ENCODE data around the gene GJB3. TPM values are rescaled to one million over a fixed set of nuclear protein-coding genes. Genes with fewer than 3 reads are reported as not detected.
A peak's percentile ranks its signal among the peaks of the same experiment; 100 is the strongest.

The GJB3 gene
- total and polyA plus RNA-seq, 7 experiments from 2014 or later = not detected

DNA sequence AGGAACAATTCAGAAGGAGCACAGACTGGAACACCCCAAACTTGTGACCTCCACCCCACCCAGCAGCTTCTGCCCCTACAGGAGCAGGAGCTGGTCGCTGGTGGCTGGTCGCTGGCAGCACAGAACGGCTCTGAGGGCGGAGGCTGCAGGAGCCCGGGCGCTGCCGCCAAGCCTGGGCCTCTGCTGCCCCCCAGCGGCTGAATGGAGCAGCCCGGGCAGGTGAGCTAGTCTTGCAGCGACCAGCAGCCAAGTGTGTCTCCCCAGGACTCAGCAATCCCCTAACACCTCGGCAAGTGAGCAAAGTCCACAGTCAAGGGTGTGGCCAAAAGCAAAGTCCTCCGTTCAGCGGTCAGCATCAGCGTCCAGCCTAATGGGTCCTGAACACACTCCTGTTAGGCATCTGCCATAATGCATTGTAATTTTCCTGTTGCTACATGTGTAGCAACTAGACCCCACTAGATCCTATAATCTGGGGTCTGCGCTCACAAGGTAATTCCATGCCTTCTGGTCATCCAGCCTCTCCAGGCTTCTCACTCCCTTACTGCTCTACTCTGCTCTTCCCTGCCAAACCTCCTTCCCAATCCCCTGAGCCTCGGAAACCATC lies 38.2 kb upstream of the GJB3 start:
- ATAC-seq = peak; percentile 80
- no peak overlapping the region for H3K4me3 Mint-ChIP-seq
- ChIA-PET CTCF (interaction anchor here (1.1 to 1.8 kb wide), 6 partner anchors 10 to 1112 kb away, joined by 3 to 11 read pairs (median 6); no protein-coding TSS in a partner anchor), POLR2A (no interaction called here)
- H3K36me3 ChIP-seq (ENCODE audit: control insufficient read depth in 2 of 3, insufficient read depth in 3 of 3, low read length in 3 of 3) = no peaks in the 10 kb centered on the region
- no peaks in the 10 kb centered on the region for H3K4me1 ChIP-seq (ENCODE audit: control insufficient read depth in 2 of 2, insufficient read depth in 2 of 2, low read length in 2 of 2)
- peaks cover 0 to 6% (median 0%) of the 10 kb centered on the region in 7 donors for H3K4me1 Mint-ChIP-seq
- intact Hi-C loops (cut with micrococcal nuclease) = loop anchor here (1.0 to 5.0 kb wide), 2 partner anchors 1109 to 1110 kb away; no protein-coding TSS in a partner anchor
- no peaks in the 10 kb centered on the region for H3K36me3 Mint-ChIP-seq
- H3K27ac ChIP-seq (ENCODE audit: low read depth, low read length) = no peak overlapping the region
- peaks cover 0 to 7% (median 0%) of the 10 kb centered on the region in 5 donors for H3K27me3 Mint-ChIP-seq
- DNase-seq = peak; percentile 35 to 87 (median 66)
- no peaks in the 10 kb centered on the region for H3K9me3 Mint-ChIP-seq
- no peaks in the 10 kb centered on the region for H3K27me3 ChIP-seq (ENCODE audit: control insufficient read depth in 2 of 2, insufficient read depth in 2 of 2, low read length in 2 of 2)
- no peak overlapping the region for H3K4me3 ChIP-seq (ENCODE audit: low read length)
- H3K9me3 ChIP-seq (ENCODE audit: control insufficient read depth in 2 of 3, low read length in 3 of 3) = no peaks in the 10 kb centered on the region
- H3K27ac Mint-ChIP-seq = no peak overlapping the region

DNA sequence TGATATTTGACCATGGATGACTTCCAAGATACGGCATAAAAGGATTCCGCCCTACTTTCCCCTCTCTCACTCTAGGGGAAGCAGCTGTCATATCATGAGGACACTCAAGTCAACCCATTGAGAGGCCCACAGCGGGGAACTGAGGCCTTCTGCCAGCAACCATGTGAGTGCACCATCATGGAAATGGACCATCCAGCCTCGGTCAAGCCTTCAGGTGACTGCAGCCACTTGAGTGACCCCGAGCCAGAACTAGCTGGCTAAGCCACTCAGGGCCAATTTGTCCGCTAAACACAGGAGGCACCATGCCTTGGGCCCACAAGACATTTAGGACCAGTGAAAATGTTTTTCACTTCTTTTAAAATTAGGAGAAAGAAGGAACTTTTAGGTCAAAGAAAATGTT lies 37.2 kb upstream of the GJB3 start:
- intact Hi-C loops (cut with micrococcal nuclease) = loop anchor here in 1 of 2 donors (5.0 kb wide), 1 partner anchor 1111 kb away; no protein-coding TSS in a partner anchor
- H3K27me3 ChIP-seq (ENCODE audit: control insufficient read depth in 2 of 2, insufficient read depth in 2 of 2, low read length in 2 of 2) = no peaks in the 10 kb centered on the region
- CTCF ChIA-PET = interaction anchor here (1.1 to 1.8 kb wide), 6 partner anchors 9 to 1111 kb away, joined by 3 to 11 read pairs (median 3); no protein-coding TSS in a partner anchor
- H3K4me3 ChIP-seq (ENCODE audit: low read length) = no peak overlapping the region
- H3K27ac ChIP-seq (ENCODE audit: low read depth, low read length) = no peak overlapping the region
- Mint-ChIP-seq H3K4me1 (peaks cover 0 to 6% (median 0%) of the 10 kb centered on the region in 7 donors), H3K36me3 (no peaks in the 10 kb centered on the region), H3K27me3 (peaks cover 0 to 9% (median 0%) of the 10 kb centered on the region in 5 donors), H3K9me3 (no peaks in the 10 kb centered on the region), H3K4me3 (no peak overlapping the region), H3K27ac (no peak overlapping the region)
- ATAC-seq (no peak), DNase-seq (no peak)
- no peaks in the 10 kb centered on the region for H3K36me3 ChIP-seq (ENCODE audit: control insufficient read depth in 2 of 3, insufficient read depth in 3 of 3, low read length in 3 of 3)
- no peaks in the 10 kb centered on the region for H3K9me3 ChIP-seq (ENCODE audit: control insufficient read depth in 2 of 3, low read length in 3 of 3)
- POLR2A ChIA-PET = no interaction called here
- H3K4me1 ChIP-seq (ENCODE audit: control insufficient read depth in 2 of 2, insufficient read depth in 2 of 2, low read length in 2 of 2) = no peaks in the 10 kb centered on the region

DNA sequence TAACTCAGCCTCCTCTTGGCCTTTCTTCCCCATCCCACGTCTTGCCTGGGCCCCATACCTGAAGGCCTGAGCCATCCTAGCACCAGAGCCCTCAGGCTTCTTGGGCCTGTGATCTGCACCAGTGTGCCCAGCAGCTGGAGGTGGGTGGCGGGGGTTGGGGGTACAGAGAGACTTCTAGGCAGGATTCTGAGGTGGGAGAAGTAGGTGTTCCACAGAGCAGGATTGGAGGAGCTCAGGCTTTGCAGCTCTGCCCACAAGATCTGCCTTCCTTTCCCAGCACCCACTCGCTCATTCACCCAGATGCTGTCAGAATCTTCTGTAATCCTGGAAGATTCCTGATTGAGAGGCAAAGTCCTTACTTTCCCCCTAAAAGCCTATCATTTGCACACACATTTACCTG lies 36.2 kb upstream of the GJB3 start:
- intact Hi-C loops (cut with micrococcal nuclease) = loop anchor here in 1 of 2 donors (5.0 kb wide), 1 partner anchor 1113 kb away; no protein-coding TSS in a partner anchor
- Histone ChIP-seq H3K27me3 (ENCODE audit: control insufficient read depth in 2 of 2, insufficient read depth in 2 of 2, low read length in 2 of 2) (no peaks in the 10 kb centered on the region), H3K9me3 (ENCODE audit: control insufficient read depth in 2 of 3, low read length in 3 of 3) (no peaks in the 10 kb centered on the region), H3K4me1 (ENCODE audit: control insufficient read depth in 2 of 2, insufficient read depth in 2 of 2, low read length in 2 of 2) (no peaks in the 10 kb centered on the region), H3K27ac (ENCODE audit: low read depth, low read length) (no peak overlapping the region), H3K36me3 (ENCODE audit: control insufficient read depth in 2 of 3, insufficient read depth in 3 of 3, low read length in 3 of 3) (no peaks in the 10 kb centered on the region), H3K4me3 (ENCODE audit: low read length) (no peak overlapping the region)
- H3K36me3 Mint-ChIP-seq = no peaks in the 10 kb centered on the region
- ChIA-PET CTCF (interaction anchor here (1.3 kb wide), 1 partner anchor 1112 kb away, joined by 3 read pairs; no protein-coding TSS in a partner anchor), POLR2A (no interaction called here)
- H3K4me1 Mint-ChIP-seq = peaks cover 0 to 6% (median 0%) of the 10 kb centered on the region in 7 donors
- H3K27me3 Mint-ChIP-seq = peaks cover 0 to 9% (median 0%) of the 10 kb centered on the region in 5 donors
- no peaks in the 10 kb centered on the region for H3K9me3 Mint-ChIP-seq
- ATAC-seq (no peak), DNase-seq (no peak)
- no peak overlapping the region for H3K4me3 Mint-ChIP-seq
- H3K27ac Mint-ChIP-seq = peak overlapping the region in 1 of 9 donors; percentile 23

GRCh38 chr1:34745666-34746065 lies 35.3 kb upstream of the GJB3 start:
- intact Hi-C loops (cut with micrococcal nuclease) = no loop called here
- CTCF ChIA-PET = no interaction called here
- H3K4me3 Mint-ChIP-seq = no peak overlapping the region

GRCh38 chr1:34746101-34746500 lies 34.9 kb upstream of the GJB3 start:
- no peak overlapping the region for H3K4me3 Mint-ChIP-seq

More at GRCh38 chr1:34745666-34746065, 35.3 kb upstream of the GJB3 start:
- H3K27me3 ChIP-seq (ENCODE audit: control insufficient read depth in 2 of 2, insufficient read depth in 2 of 2, low read length in 2 of 2) = no peaks in the 10 kb centered on the region
- POLR2A ChIA-PET = no interaction called here
- H3K9me3 ChIP-seq (ENCODE audit: control insufficient read depth in 2 of 3, low read length in 3 of 3) = no peaks in the 10 kb centered on the region
- no peak overlapping the region for H3K27ac Mint-ChIP-seq
- no peaks in the 10 kb centered on the region for H3K36me3 Mint-ChIP-seq
- no peaks in the 10 kb centered on the region for H3K4me1 ChIP-seq (ENCODE audit: control insufficient read depth in 2 of 2, insufficient read depth in 2 of 2, low read length in 2 of 2)
- H3K4me3 ChIP-seq (ENCODE audit: low read length) = no peak overlapping the region
- ATAC-seq = no peak
- no peak overlapping the region for H3K27ac ChIP-seq (ENCODE audit: low read depth, low read length)
- DNase-seq = no peak
- H3K4me1 Mint-ChIP-seq = peaks cover 0 to 6% (median 0%) of the 10 kb centered on the region in 7 donors
- H3K27me3 Mint-ChIP-seq = peaks cover 0 to 5% (median 0%) of the 10 kb centered on the region in 5 donors
- H3K36me3 ChIP-seq (ENCODE audit: control insufficient read depth in 2 of 3, insufficient read depth in 3 of 3, low read length in 3 of 3) = no peaks in the 10 kb centered on the region
- no peaks in the 10 kb centered on the region for H3K9me3 Mint-ChIP-seq

GRCh38 chr1:34746785-34747637 lies 34.0 kb upstream of the GJB3 start:
- no peak overlapping the region for H3K27ac Mint-ChIP-seq
- H3K4me1 Mint-ChIP-seq = peaks cover 0 to 6% (median 0%) of the 10 kb centered on the region in 7 donors
- CTCF ChIA-PET = no interaction called here
- Histone ChIP-seq H3K9me3 (ENCODE audit: control insufficient read depth in 2 of 3, low read length in 3 of 3) (no peaks in the 10 kb centered on the region), H3K4me3 (ENCODE audit: low read length) (no peak overlapping the region), H3K4me1 (ENCODE audit: control insufficient read depth in 2 of 2, insufficient read depth in 2 of 2, low read length in 2 of 2) (no peaks in the 10 kb centered on the region), H3K27me3 (ENCODE audit: control insufficient read depth in 2 of 2, insufficient read depth in 2 of 2, low read length in 2 of 2) (no peaks in the 10 kb centered on the region), H3K27ac (ENCODE audit: low read depth, low read length) (no peak overlapping the region), H3K36me3 (ENCODE audit: control insufficient read depth in 2 of 3, insufficient read depth in 3 of 3, low read length in 3 of 3) (no peaks in the 10 kb centered on the region)
- POLR2A ChIA-PET = no interaction called here
- intact Hi-C loops (cut with micrococcal nuclease) = no loop called here
- H3K9me3 Mint-ChIP-seq = no peaks in the 10 kb centered on the region
- ATAC-seq (no peak), DNase-seq (no peak)
- H3K36me3 Mint-ChIP-seq = no peaks in the 10 kb centered on the region
- H3K27me3 Mint-ChIP-seq = peaks cover 0 to 5% (median 0%) of the 10 kb centered on the region in 5 donors
- no peak overlapping the region for H3K4me3 Mint-ChIP-seq

More at GRCh38 chr1:34746101-34746500, 34.9 kb upstream of the GJB3 start:
- ChIA-PET CTCF (no interaction called here), POLR2A (no interaction called here)
- Mint-ChIP-seq H3K27me3 (peaks cover 0 to 5% (median 0%) of the 10 kb centered on the region in 5 donors), H3K9me3 (no peaks in the 10 kb centered on the region), H3K27ac (no peak overlapping the region), H3K4me1 (peaks cover 0 to 6% (median 0%) of the 10 kb centered on the region in 7 donors), H3K36me3 (no peaks in the 10 kb centered on the region)
- DNase-seq (no peak), ATAC-seq (no peak)
- Histone ChIP-seq H3K27ac (ENCODE audit: low read depth, low read length) (no peak overlapping the region), H3K27me3 (ENCODE audit: control insufficient read depth in 2 of 2, insufficient read depth in 2 of 2, low read length in 2 of 2) (no peaks in the 10 kb centered on the region), H3K9me3 (ENCODE audit: control insufficient read depth in 2 of 3, low read length in 3 of 3) (no peaks in the 10 kb centered on the region), H3K4me1 (ENCODE audit: control insufficient read depth in 2 of 2, insufficient read depth in 2 of 2, low read length in 2 of 2) (no peaks in the 10 kb centered on the region), H3K36me3 (ENCODE audit: control insufficient read depth in 2 of 3, insufficient read depth in 3 of 3, low read length in 3 of 3) (no peaks in the 10 kb centered on the region), H3K4me3 (ENCODE audit: low read length) (no peak overlapping the region)
- intact Hi-C loops (cut with micrococcal nuclease) = no loop called here
